GM10847 (cell line): ENCODE data around the gene SLC39A11.

Source experiments
- POLR2A ChIP-seq: IDR thresholded peaks from 2 replicates; pipeline ENCODE4 v1.6.1; 2011; ENCODE audit not compliant: insufficient read length; ENCODE audit errors: extremely low read depth

SLC39A11 gene

GRCh38 chr17:72631949-72632684 is 460.4 kb downstream of the SLC39A11 start:
- TF ChIP-seq POLR2A = no peak

- TF ChIP-seq POLR2A = no peak
Measured at GRCh38 chr17:72631568-72631948, 460.9 kb downstream of the SLC39A11 start.

- TF ChIP-seq POLR2A = no peak
Measured at GRCh38 chr17:72624652-72625051, 467.8 kb downstream of the SLC39A11 start.

- TF ChIP-seq POLR2A = no peak
Measured at GRCh38 chr17:72624226-72624625, 468.3 kb downstream of the SLC39A11 start.

- TF ChIP-seq POLR2A = no peak
Measured at GRCh38 chr17:72622661-72623433, 469.6 kb downstream of the SLC39A11 start.

GRCh38 chr17:72619976-72620650 is 472.4 kb downstream of the SLC39A11 start:
- TF ChIP-seq POLR2A = no peak

GRCh38 chr17:72618001-72618509 is 474.4 kb downstream of the SLC39A11 start:
- no peak for TF ChIP-seq POLR2A

GRCh38 chr17:72617557-72617956 is 474.9 kb downstream of the SLC39A11 start:
- no peak for TF ChIP-seq POLR2A

GRCh38 chr17:72616447-72616846 is 476.0 kb downstream of the SLC39A11 start:
- no peak for TF ChIP-seq POLR2A

- TF ChIP-seq POLR2A = no peak
Measured at GRCh38 chr17:72615627-72615991, 476.9 kb downstream of the SLC39A11 start.

GRCh38 chr17:72614871-72615626 is 477.4 kb downstream of the SLC39A11 start:
- no peak for TF ChIP-seq POLR2A

- no peak for TF ChIP-seq POLR2A
Measured at GRCh38 chr17:72614476-72614870, 478.0 kb downstream of the SLC39A11 start.

- no peak for TF ChIP-seq POLR2A
Measured at GRCh38 chr17:72613806-72614292, 478.6 kb downstream of the SLC39A11 start.

GRCh38 chr17:72613396-72613795 is 479.1 kb downstream of the SLC39A11 start:
- no peak for TF ChIP-seq POLR2A

GRCh38 chr17:72611172-72611571 is 481.3 kb downstream of the SLC39A11 start:
- no peak for TF ChIP-seq POLR2A
